ENCODE data around the gene ACTG2.

The ACTG2 gene

DNA sequence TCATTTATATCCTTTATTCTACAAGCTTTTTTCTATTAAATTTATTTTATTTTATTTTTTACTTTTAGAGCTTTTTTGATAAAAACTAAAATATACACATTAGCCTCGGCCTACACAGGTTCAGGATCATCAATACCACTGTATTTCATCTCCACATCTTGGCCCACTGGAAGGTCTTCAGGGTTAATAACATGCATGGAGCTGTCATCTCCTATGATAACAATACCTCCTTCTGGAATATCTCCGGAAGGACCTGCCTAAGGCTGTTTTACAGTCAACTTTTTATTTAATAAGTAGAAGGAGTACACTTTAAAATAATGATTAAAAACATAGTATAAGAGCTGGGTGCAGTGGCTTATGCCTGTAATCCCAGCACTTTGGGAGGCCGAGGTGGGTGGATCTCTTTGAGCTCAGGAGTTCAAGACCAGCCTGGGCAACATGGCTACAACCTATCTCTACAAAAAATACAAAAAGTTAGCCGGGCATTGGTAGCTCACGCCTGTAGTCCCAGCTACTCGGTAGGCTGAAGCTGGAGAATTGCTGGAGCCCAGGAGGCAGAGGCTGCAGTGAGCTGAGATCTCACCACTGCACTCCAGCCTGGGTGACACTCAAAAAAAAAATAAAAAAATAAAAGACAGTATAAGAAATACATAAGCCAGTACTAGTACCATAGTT is 18.2 kb downstream of the ACTG2 start:
- Histone ChIP-seq H3K4me1 (ENCODE audit: insufficient read depth, low read length) (no peaks in the 10 kb centered on the region), H3K9me3 (ENCODE audit: low read length) (no peaks in the 10 kb centered on the region), H3K36me3 (ENCODE audit: insufficient read depth, low read length) (no peaks in the 10 kb centered on the region), H2AFZ (ENCODE audit: low read depth, low read length) (no peak overlapping the region), H3K4me3 (ENCODE audit: low read length) (no peak overlapping the region), H3K27me3 (ENCODE audit: insufficient read depth, low read length) (no peaks in the 10 kb centered on the region)

- Histone ChIP-seq H3K9me3 (ENCODE audit: low read length) (no peaks in the 10 kb centered on the region), H2AFZ (ENCODE audit: low read depth, low read length) (no peak overlapping the region), H3K27me3 (ENCODE audit: insufficient read depth, low read length) (no peaks in the 10 kb centered on the region), H3K36me3 (ENCODE audit: insufficient read depth, low read length) (no peaks in the 10 kb centered on the region), H3K4me3 (ENCODE audit: low read length) (no peak overlapping the region), H3K4me1 (ENCODE audit: insufficient read depth, low read length) (no peaks in the 10 kb centered on the region)
Measured at GRCh38 chr2:73911548-73912208, 18.9 kb downstream of the ACTG2 start.

DNA sequence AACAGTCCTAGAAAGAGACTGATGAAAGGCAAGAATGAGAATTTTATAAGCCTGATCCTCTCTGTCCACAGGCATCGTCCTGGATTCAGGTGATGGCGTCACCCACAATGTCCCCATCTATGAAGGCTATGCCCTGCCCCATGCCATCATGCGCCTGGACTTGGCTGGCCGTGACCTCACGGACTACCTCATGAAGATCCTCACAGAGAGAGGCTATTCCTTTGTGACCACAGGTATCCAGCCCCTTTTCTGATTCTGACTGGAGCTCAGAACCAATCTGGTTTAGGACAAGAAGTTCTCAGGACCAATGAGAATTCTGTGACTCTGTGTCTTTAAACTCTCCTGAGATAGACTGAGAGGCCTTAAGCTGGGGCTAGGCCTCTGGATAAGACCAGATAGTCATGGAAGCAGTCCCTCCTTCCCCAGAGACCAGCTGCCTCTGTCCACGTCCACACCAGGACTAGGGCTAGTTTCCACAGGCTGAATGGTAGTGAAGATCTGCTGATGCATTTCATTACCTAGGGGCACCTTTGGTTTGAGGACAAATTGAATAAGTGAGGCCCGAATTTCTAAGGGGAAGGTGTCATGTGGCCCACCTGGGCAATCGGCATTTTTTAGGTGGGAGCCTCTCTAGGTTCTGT is 20.7 kb downstream of the ACTG2 start:
- Histone ChIP-seq H3K36me3 (ENCODE audit: insufficient read depth, low read length) (no peaks in the 10 kb centered on the region), H3K27me3 (ENCODE audit: insufficient read depth, low read length) (no peaks in the 10 kb centered on the region), H3K9me3 (ENCODE audit: low read length) (no peaks in the 10 kb centered on the region), H3K4me3 (ENCODE audit: low read length) (no peak overlapping the region), H3K4me1 (ENCODE audit: insufficient read depth, low read length) (no peaks in the 10 kb centered on the region), H2AFZ (ENCODE audit: low read depth, low read length) (no peak overlapping the region)

DNA sequence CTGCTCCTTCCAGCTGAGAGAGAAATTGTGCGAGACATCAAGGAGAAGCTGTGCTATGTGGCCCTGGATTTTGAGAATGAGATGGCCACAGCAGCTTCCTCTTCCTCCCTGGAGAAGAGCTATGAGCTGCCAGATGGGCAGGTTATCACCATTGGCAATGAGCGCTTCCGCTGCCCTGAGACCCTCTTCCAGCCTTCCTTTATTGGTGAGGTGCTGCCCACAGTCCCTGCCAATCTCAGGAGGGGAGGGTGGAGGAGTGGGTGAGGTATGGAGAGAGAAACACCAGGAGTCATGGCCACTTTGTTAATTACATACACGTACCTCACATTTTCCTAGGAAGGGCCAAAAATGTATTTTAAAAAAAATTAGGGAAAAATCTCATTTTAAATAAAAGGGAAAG is 21.9 kb downstream of the ACTG2 start:
- Histone ChIP-seq H3K4me3 (ENCODE audit: low read length) (no peak overlapping the region), H2AFZ (ENCODE audit: low read depth, low read length) (no peak overlapping the region), H3K9me3 (ENCODE audit: low read length) (no peaks in the 10 kb centered on the region)

GRCh38 chr2:73915437-73915993 is 22.7 kb downstream of the ACTG2 start:
- H3K27me3 ChIP-seq (ENCODE audit: insufficient read depth, low read length) = peaks cover 3% of the 10 kb centered on the region
- no peaks in the 10 kb centered on the region for H3K9me3 ChIP-seq (ENCODE audit: low read length)
- no peaks in the 10 kb centered on the region for H3K36me3 ChIP-seq (ENCODE audit: insufficient read depth, low read length)
- no peak overlapping the region for H2AFZ ChIP-seq (ENCODE audit: low read depth, low read length)
- no peak overlapping the region for H3K4me3 ChIP-seq (ENCODE audit: low read length)
- H3K4me1 ChIP-seq (ENCODE audit: insufficient read depth, low read length) = no peaks in the 10 kb centered on the region

More for the DNA sequence above, 21.9 kb downstream of the ACTG2 start:
- peaks cover 3% of the 10 kb centered on the region for H3K27me3 ChIP-seq (ENCODE audit: insufficient read depth, low read length)
- no peaks in the 10 kb centered on the region for H3K36me3 ChIP-seq (ENCODE audit: insufficient read depth, low read length)
- no peaks in the 10 kb centered on the region for H3K4me1 ChIP-seq (ENCODE audit: insufficient read depth, low read length)

DNA sequence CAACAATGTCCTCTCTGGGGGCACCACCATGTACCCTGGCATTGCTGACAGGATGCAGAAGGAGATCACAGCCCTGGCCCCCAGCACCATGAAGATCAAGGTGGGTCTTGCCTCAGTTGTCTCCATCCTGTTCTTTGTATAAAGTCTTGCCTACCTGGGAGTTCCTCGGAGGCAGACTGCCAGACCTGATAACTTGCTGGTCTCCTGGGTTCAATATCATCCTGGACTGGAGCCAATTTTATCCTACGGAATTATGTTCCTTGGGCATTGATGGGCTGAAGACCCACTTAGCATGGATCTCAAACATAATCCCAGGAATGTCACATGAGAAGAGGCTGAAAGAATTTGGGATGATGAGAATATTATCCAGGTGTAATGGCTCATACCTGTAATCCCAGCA is 23.9 kb downstream of the ACTG2 start:
- Histone ChIP-seq H3K4me1 (ENCODE audit: insufficient read depth, low read length) (no peaks in the 10 kb centered on the region), H3K36me3 (ENCODE audit: insufficient read depth, low read length) (no peaks in the 10 kb centered on the region), H3K9me3 (ENCODE audit: low read length) (no peaks in the 10 kb centered on the region), H3K27me3 (ENCODE audit: insufficient read depth, low read length) (peaks cover 9% of the 10 kb centered on the region), H2AFZ (ENCODE audit: low read depth, low read length) (no peak overlapping the region), H3K4me3 (ENCODE audit: low read length) (no peak overlapping the region)

DNA sequence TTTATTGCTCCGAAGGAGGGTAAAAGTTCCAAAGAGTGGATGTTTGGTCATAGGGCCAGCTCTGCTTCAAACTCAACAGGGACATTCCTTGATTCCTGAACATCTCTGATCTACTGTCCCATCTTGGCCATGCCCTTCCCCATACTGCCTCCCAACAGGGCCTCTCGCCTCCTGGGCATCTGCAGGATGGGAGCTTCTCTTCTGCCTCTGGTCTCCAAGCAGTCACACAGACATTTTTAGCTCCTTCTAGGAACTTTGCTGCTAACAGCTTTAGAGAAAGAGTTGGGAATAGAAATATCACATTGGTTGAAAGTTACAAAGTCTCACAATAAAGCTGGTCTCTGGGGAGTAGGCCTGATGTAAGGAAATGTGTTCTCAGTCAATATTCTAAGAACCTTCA is 24.5 kb downstream of the ACTG2 start:
- Histone ChIP-seq H3K4me1 (ENCODE audit: insufficient read depth, low read length) (no peaks in the 10 kb centered on the region), H3K27me3 (ENCODE audit: insufficient read depth, low read length) (peaks cover 10% of the 10 kb centered on the region), H2AFZ (ENCODE audit: low read depth, low read length) (no peak overlapping the region), H3K9me3 (ENCODE audit: low read length) (no peaks in the 10 kb centered on the region), H3K4me3 (ENCODE audit: low read length) (no peak overlapping the region), H3K36me3 (ENCODE audit: insufficient read depth, low read length) (no peaks in the 10 kb centered on the region)

GRCh38 chr2:73917696-73918207 is 24.9 kb downstream of the ACTG2 start:
- Histone ChIP-seq H3K4me1 (ENCODE audit: insufficient read depth, low read length) (no peaks in the 10 kb centered on the region), H3K36me3 (ENCODE audit: insufficient read depth, low read length) (no peaks in the 10 kb centered on the region), H3K4me3 (ENCODE audit: low read length) (no peak overlapping the region), H3K27me3 (ENCODE audit: insufficient read depth, low read length) (peaks cover 13% of the 10 kb centered on the region), H2AFZ (ENCODE audit: low read depth, low read length) (no peak overlapping the region), H3K9me3 (ENCODE audit: low read length) (no peaks in the 10 kb centered on the region)

GRCh38 chr2:73918856-73919255 is 26.0 kb downstream of the ACTG2 start:
- peaks cover 17% of the 10 kb centered on the region for H3K27me3 ChIP-seq (ENCODE audit: insufficient read depth, low read length)
- H3K4me1 ChIP-seq (ENCODE audit: insufficient read depth, low read length) = no peaks in the 10 kb centered on the region
- no peak overlapping the region for H2AFZ ChIP-seq (ENCODE audit: low read depth, low read length)
- H3K4me3 ChIP-seq (ENCODE audit: low read length) = no peak overlapping the region
- no peaks in the 10 kb centered on the region for H3K9me3 ChIP-seq (ENCODE audit: low read length)
- H3K36me3 ChIP-seq (ENCODE audit: insufficient read depth, low read length) = no peaks in the 10 kb centered on the region

DNA sequence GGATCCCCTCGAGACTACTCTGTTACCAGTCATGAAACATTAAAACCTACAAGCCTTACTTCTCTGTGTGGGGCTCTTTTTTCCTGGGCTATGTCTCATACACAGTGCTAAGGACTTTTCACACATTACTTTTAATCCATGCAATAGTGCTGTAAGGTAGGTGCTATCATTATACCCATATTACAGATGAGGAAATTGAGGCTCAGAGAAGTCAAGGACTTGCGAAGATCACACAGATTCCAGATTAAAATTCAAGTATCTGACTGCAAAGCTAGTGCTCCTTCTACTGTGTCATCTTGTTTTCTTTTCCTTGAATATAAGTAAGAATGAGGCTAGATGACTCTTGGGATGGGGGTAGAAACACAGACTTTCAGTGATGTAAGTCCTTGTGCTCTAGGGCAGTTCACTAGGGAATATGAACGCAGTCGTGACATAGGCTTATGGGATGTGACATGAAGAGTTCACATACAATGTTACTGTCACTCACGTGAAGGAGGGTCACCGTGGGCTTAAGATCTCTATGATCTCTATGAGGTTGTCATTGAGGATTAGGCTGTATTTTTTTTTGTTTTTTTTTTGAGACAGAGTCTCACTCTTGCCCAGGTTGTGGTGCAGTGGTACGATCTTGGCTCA is 26.9 kb downstream of the ACTG2 start:
- no peak overlapping the region for H2AFZ ChIP-seq (ENCODE audit: low read depth, low read length)
- no peaks in the 10 kb centered on the region for H3K9me3 ChIP-seq (ENCODE audit: low read length)
- no peaks in the 10 kb centered on the region for H3K36me3 ChIP-seq (ENCODE audit: insufficient read depth, low read length)
- H3K4me1 ChIP-seq (ENCODE audit: insufficient read depth, low read length) = no peaks in the 10 kb centered on the region
- H3K27me3 ChIP-seq (ENCODE audit: insufficient read depth, low read length) = peaks cover 17% of the 10 kb centered on the region
- no peak overlapping the region for H3K4me3 ChIP-seq (ENCODE audit: low read length)

DNA sequence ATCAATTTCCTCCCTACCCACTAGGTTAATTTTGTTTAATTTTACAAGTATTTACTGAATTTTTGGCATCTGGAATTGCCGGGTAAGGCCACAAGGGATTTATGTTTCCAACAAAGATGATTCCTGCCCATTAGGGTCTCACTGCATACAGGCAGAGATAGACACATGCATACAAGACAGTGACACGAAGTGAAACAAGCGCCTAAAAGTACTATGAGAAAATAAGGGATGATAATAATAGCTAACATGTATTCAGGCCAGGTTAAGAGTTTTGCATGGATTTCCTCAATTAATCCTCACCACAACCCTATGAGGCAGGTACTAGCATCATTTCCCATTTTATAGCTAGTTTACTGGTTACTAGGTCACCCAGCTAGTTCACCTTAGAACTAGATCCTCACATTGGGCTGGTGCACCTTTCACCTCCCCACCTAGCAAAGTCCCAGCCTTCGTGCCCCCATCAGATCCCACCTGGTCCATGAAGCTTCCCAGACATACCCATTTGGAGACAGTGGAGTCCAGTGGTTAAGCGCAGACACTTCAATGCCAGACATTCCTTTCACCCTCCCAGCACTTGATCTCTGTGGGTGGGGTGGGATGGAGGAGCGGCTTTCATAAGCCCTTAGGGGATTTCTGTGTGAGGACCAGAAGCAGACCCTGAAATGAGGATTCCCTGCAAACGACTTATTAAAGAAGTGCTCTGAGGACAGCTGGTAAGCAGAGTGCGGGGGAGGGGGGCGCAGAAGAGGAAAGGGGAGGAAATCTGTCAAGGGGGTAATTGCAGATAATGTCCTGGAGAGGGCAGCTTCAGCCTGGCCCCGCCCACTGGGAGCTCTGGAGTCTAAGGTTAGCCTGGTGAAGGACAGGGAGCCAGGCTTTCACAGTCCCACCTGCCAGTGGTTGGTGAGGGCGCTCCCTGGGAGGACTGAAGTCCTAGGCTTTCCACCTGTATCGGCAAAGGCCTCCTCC is 28.1 kb downstream of the ACTG2 start:
- Histone ChIP-seq H3K4me1 (ENCODE audit: insufficient read depth, low read length) (no peaks in the 10 kb centered on the region), H3K36me3 (ENCODE audit: insufficient read depth, low read length) (no peaks in the 10 kb centered on the region), H3K27me3 (ENCODE audit: insufficient read depth, low read length) (peaks cover 17% of the 10 kb centered on the region), H2AFZ (ENCODE audit: low read depth, low read length) (no peak overlapping the region), H3K9me3 (ENCODE audit: low read length) (no peaks in the 10 kb centered on the region), H3K4me3 (ENCODE audit: low read length) (no peak overlapping the region)

DNA sequence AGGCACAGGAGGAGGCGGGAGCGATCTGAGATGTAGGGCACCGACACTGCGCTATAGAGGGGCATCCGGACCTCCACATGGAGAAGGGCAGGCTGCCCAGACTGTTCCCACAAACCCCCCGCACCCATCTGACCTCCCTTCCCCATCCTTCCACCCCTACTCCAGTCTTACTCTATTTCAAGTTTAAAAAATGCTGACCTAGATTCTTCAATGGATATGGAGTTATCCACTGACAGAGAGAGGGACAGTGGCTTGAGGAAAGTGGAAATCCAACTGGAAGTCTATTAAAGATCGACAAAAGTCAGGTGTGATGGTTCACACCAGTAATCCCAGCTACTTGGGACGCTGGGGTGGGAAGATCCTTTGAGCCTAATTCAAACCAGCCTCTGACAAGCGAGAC is 28.8 kb downstream of the ACTG2 start:
- H3K4me1 ChIP-seq (ENCODE audit: insufficient read depth, low read length) = no peaks in the 10 kb centered on the region
- H3K36me3 ChIP-seq (ENCODE audit: insufficient read depth, low read length) = no peaks in the 10 kb centered on the region
- no peak overlapping the region for H3K4me3 ChIP-seq (ENCODE audit: low read length)
- H3K27me3 ChIP-seq (ENCODE audit: insufficient read depth, low read length) = peaks cover 17% of the 10 kb centered on the region
- no peaks in the 10 kb centered on the region for H3K9me3 ChIP-seq (ENCODE audit: low read length)
- H2AFZ ChIP-seq (ENCODE audit: low read depth, low read length) = no peak overlapping the region
